ENCODE data around the gene ASH1L. TPM values are rescaled to one million over a fixed set of nuclear protein-coding genes. Genes with fewer than 3 reads are reported as not detected.

ASH1L gene
- total and polyA plus RNA-seq, 9 of the 15 experiments (the other 6 are each of a cell fraction or from before 2014, with no cell fraction given) = 2.0 to 23.3 (median 14.6) TPM

GRCh38 chr1:155324037-155324716 lies 238.4 kb downstream of the ASH1L start (continued):
- TF ChIP-seq EWSR1 (IDR thresholded peaks at IDR 0.05; ENCODE audit: borderline replicate concordance, low read depth, partially characterized antibody) = no peak
- peak; percentile 44 for TF ChIP-seq RBM39 (optimal IDR thresholded peaks at IDR 0.05; ENCODE audit: low read depth, low read length)
- no peak for TF ChIP-seq ZFPM2 (CRISPR knock-in tag; IDR thresholded peaks at IDR 0.05)
- TF ChIP-seq ATF6 (CRISPR knock-in tag; IDR thresholded peaks at IDR 0.05) = no peak
- TF ChIP-seq, protein P1, sequence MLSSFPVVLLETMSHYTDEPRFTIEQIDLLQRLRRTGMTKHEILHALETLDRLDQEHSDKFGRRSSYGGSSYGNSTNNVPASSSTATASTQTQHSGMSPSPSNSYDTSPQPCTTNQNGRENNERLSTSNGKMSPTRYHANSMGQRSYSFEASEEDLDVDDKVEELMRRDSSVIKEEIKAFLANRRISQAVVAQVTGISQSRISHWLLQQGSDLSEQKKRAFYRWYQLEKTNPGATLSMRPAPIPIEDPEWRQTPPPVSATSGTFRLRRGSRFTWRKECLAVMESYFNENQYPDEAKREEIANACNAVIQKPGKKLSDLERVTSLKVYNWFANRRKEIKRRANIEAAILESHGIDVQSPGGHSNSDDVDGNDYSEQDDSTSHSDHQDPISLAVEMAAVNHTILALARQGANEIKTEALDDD (IDR thresholded peaks at IDR 0.05) = no peak
- TF ChIP-seq PTTG1 (tag; IDR thresholded peaks at IDR 0.05; ENCODE audit: low read depth) = no peak
- TF ChIP-seq, protein P2, sequence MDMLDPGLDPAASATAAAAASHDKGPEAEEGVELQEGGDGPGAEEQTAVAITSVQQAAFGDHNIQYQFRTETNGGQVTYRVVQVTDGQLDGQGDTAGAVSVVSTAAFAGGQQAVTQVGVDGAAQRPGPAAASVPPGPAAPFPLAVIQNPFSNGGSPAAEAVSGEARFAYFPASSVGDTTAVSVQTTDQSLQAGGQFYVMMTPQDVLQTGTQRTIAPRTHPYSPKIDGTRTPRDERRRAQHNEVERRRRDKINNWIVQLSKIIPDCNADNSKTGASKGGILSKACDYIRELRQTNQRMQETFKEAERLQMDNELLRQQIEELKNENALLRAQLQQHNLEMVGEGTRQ (CRISPR knock-in tag; IDR thresholded peaks at IDR 0.05) = peak; percentile 100
- peak; percentile 82 for TF ChIP-seq RBFOX2 (IDR thresholded peaks at IDR 0.05; ENCODE audit: low read depth, low read length)
- no peak for TF ChIP-seq FOSL1 (tag; conservative IDR thresholded peaks at IDR 0.05)
- no peak for TF ChIP-seq THAP7 (CRISPR knock-in tag; IDR thresholded peaks at IDR 0.05)
- TF ChIP-seq, protein P3, sequence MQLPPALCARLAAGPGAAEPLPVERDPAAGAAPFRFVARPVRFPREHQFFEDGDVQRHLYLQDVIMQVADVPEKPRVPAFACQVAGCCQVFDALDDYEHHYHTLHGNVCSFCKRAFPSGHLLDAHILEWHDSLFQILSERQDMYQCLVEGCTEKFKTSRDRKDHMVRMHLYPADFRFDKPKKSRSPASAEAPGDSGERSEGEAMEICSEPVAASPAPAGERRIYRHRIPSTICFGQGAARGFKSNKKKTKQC (CRISPR knock-in tag; IDR thresholded peaks at IDR 0.05) = peak; percentile 46; the same call in 1 of the 2 replicates
- peak; percentile 82; the same call in 1 of the 2 replicates for TF ChIP-seq KDM2B (CRISPR knock-in tag; IDR thresholded peaks at IDR 0.05)
- no peak for TF ChIP-seq CEBPG (CRISPR knock-in tag; IDR thresholded peaks at IDR 0.05)
- no peak for TF ChIP-seq CEBPG (tag; conservative IDR thresholded peaks at IDR 0.05 in 1 of 2, IDR thresholded peaks at IDR 0.05 in 1 of 2)
- TF ChIP-seq ZNF696 (CRISPR knock-in tag; conservative IDR thresholded peaks at IDR 0.05) = no peak
- 0 out of 2 replicates have a peak, but pooled peaks have one; percentile 29 for TF ChIP-seq ZNF143 (CRISPR knock-in tag; IDR thresholded peaks at IDR 0.05)
- no peak for TF ChIP-seq BRD4 (IDR thresholded peaks at IDR 0.05)
- TF ChIP-seq ZNF253 (CRISPR knock-in tag; conservative IDR thresholded peaks at IDR 0.05) = no peak
- no peak for TF ChIP-seq TCF7L2 (IDR thresholded peaks at IDR 0.05; ENCODE audit: low read depth, low read length)
- no peak for TF ChIP-seq CREBBP (IDR thresholded peaks at IDR 0.05; ENCODE audit: low read depth, low read length)
- no peak for TF ChIP-seq STAG1 (CRISPR knock-in tag; IDR thresholded peaks at IDR 0.05; ENCODE audit: borderline replicate concordance)
- TF ChIP-seq ZBTB8A (IDR thresholded peaks at IDR 0.05; ENCODE audit: partially characterized antibody) = no peak
- no peak for TF ChIP-seq TAF7 (tag; IDR thresholded peaks at IDR 0.05)
- TF ChIP-seq NCOA4 (IDR thresholded peaks at IDR 0.05; ENCODE audit: partially characterized antibody) = no peak
- TF ChIP-seq CHD2 (IDR thresholded peaks at IDR 0.05; ENCODE audit: low read depth, low read length) = peak; percentile 34; the same call in 1 of the 2 replicates
- no peak for TF ChIP-seq MCM3 (IDR thresholded peaks at IDR 0.05)
